GM21717 (cell line): ENCODE data around the gene MAGI1.

Experiments used
- ATAC-seq: cut with Tn5 transposase; IDR thresholded peaks from one replicate; pipeline ENCODE4 v1.9.1; 2021; ENCODE audit warnings: mild to moderate bottlenecking, moderate library complexity; ENCODE audit not compliant: unreplicated experiment

The MAGI1 gene

GRCh38 chr3:65762235-65762580, 276.5 kb downstream of the MAGI1 start:
- no peak for ATAC-seq

- ATAC-seq: no peak
Observed at GRCh38 chr3:65761446-65762234, 277.1 kb downstream of the MAGI1 start.

- no peak for ATAC-seq
Observed at GRCh38 chr3:65758876-65759598, 279.7 kb downstream of the MAGI1 start.

GRCh38 chr3:65758438-65758837, 280.3 kb downstream of the MAGI1 start:
- no peak for ATAC-seq

GRCh38 chr3:65752636-65753035, 286.1 kb downstream of the MAGI1 start:
- ATAC-seq: no peak

GRCh38 chr3:65751123-65751700, 287.5 kb downstream of the MAGI1 start:
- ATAC-seq: no peak

DNA sequence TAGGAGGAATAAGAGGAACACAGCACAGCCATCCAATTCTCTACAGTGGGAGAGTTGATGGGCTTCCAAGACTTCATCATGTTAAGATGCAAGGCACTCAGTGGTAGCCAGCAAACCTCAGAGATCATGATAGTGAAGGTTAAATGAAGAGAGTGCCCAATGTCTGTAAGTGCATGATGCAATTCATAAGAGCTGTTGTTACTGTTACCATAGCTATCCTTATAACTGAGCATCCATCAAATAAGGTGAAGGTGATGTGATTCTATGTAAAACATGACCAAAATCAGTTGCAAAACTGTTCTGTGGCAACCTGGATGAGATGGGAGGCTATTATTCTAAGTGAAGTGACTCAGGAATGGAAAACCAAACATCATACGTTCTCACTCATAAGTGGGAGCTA, 289.7 kb downstream of the MAGI1 start:
- ATAC-seq: no peak

DNA sequence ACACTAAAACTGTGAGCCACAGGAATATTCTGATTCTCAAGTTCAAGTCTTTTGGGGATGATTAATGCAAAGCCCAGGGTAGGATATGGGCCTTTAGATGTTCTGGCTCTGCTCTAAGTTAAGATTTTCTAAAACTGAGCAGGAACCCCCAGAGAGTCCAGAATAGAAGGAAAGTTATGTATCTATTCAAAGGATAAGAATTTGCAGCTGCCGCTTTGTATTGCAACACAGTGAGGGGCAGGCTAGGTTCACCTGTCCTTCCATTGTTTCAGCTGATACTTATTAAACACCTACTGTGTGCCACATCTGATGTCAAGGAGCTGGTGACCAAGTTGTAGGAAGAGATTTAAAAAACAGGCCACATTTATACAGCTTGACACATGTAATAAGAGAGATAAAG, 290.4 kb downstream of the MAGI1 start:
- no peak for ATAC-seq

DNA sequence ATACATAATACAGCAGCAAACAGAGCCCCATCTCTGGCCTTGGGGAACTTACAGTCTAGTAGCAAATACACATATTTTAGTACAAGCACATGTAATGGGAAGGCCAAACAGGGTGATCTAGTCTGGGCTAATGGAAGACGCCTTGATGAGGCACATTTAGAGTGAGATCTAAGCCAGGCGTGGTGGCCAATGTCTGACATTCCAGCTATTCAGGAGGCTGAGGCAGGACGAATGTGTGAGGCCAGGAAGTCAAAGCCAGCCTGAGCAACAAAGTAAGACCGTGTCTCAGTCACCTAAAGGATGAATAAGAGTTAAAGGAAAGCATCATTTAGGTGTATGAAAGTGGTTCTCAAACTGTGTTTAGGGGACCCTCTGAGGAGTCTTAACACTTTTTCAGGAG, 291.9 kb downstream of the MAGI1 start:
- no peak for ATAC-seq

GRCh38 chr3:65745306-65745705, 293.4 kb downstream of the MAGI1 start:
- no peak for ATAC-seq

DNA sequence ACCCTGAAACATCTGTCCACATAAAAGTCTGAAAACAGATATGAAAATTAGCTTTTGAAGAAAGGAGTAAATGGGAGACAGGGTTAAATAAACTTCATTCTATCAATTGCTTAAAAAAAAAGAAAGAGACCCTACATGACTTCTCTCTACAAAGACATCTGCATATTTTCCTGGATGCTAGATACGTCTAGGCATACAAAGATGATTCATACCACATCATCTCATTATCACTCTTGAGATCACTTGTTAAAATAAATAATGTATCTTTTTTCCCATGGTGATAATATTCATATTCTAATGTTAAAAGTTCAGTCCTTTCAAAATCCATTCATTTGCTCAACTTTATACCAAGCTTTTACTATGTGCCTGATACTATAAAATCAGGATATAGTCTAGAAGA, 295.8 kb downstream of the MAGI1 start:
- ATAC-seq: no peak

GRCh38 chr3:65741540-65741939, 297.2 kb downstream of the MAGI1 start:
- ATAC-seq: no peak

GRCh38 chr3:65739901-65740541, 298.7 kb downstream of the MAGI1 start:
- ATAC-seq: no peak

DNA sequence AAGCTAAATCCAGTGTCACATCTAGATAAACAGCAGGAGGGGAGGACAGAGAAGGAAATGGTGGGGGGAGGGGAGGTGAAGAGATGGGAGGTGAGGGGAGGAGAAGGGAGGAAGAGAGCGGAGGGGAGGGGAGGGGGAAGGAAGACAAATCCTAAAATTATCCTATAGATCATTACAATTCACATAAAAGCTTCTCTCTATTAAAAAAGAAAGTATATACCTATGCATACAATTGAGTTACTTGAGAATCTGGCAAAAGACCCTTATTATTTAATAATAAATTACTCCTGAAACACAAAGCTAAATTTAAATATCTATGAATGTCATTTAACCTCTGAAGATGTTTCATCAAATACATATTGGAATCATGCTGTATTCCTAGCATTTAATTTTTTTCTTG, 303.9 kb downstream of the MAGI1 start:
- no peak for ATAC-seq

GRCh38 chr3:65734382-65734781, 304.3 kb downstream of the MAGI1 start:
- ATAC-seq: no peak

GRCh38 chr3:65733459-65733858, 305.3 kb downstream of the MAGI1 start:
- no peak for ATAC-seq

GRCh38 chr3:65732051-65732935, 306.4 kb downstream of the MAGI1 start:
- ATAC-seq: peak; percentile 93

GRCh38 chr3:65730449-65730848, 308.3 kb downstream of the MAGI1 start:
- ATAC-seq: no peak

DNA sequence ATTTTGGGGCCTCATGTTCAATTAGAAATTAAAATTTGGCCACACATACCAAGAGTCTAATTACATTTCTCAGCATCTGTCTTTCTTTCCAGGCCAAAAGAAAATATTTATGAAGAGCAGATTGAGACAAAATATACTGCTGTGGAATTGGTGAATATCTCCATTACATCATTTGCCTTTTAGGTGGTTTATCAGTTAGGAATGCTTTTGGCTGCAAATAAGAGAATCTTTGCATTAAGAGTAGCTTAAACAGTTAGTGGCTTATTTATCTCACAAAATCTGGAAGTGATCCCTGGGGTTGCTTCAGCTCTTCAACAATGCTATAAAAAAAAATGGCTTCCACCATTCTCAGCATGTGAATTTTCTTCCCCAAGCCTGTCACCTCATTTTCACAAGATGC, 308.7 kb downstream of the MAGI1 start:
- no peak for ATAC-seq

GRCh38 chr3:65729555-65729954, 309.2 kb downstream of the MAGI1 start:
- no peak for ATAC-seq

GRCh38 chr3:65728138-65728537, 310.6 kb downstream of the MAGI1 start:
- no peak for ATAC-seq
